SU-DHL-6 (cell line): Measurements from ENCODE around the gene PNRC1.

ENCODE experiments used
- H2AFZ ChIP-seq: fragments of 200-600 bp; sonication (generic); 2 replicates; pipeline ENCODE4 v1.6.1; 2014; ENCODE audit warnings: low read depth, mild to moderate bottlenecking, moderate library complexity, mixed read lengths, antibody characterized with exemption, low read length; ENCODE audit not compliant: severe bottlenecking
- H3F3A ChIP-seq: fragments of 200-600 bp; shearing (Covaris generic); 2 replicates; pipeline ENCODE4 v1.6.0; 2016; ENCODE audit warnings: antibody characterized with exemption, mild to moderate bottlenecking; ENCODE audit not compliant: insufficient read depth
- H3K27ac ChIP-seq: fragments of 200-600 bp; sonication (generic); 2 replicates; pipeline ENCODE4 v1.5.1; 2016; ENCODE audit warnings: low read depth, mild to moderate bottlenecking, low read length, moderate library complexity, mixed read lengths
- H3K27me3 ChIP-seq: fragments of 200-600 bp; sonication (generic), shearing (Covaris generic); 2 replicates; pipeline ENCODE4 v1.6.0; 2014; ENCODE audit warnings: mild to moderate bottlenecking, low read length
- H3K36me3 ChIP-seq: fragments of 200-600 bp; sonication (generic); 2 replicates; pipeline ENCODE4 v1.6.1; 2014; ENCODE audit warnings: mild to moderate bottlenecking, low read length, mixed read lengths
- H3K4me2 ChIP-seq: fragments of 300-600, 200-600 bp; shearing (Covaris generic), sonication (generic); 2 replicates; pipeline ENCODE4 v1.6.0; 2014; ENCODE audit warnings: low read length, low read depth, mild to moderate bottlenecking; ENCODE audit not compliant: poor library complexity, severe bottlenecking
- H3K4me3 ChIP-seq: fragments of 200-600 bp; sonication (generic); 2 replicates; pipeline ENCODE4 v1.5.1; 2014; ENCODE audit warnings: antibody characterized with exemption, low read length, mild to moderate bottlenecking, mixed read lengths; ENCODE audit not compliant: insufficient read depth, poor library complexity, severe bottlenecking
- H3K79me2 ChIP-seq: fragments of 200-600 bp; sonication (generic); 2 replicates; pipeline ENCODE4 v1.6.1; 2014; ENCODE audit warnings: mild to moderate bottlenecking, low read length, moderate library complexity; ENCODE audit not compliant: insufficient read depth
- H3K9ac ChIP-seq: fragments of 200-600 bp; sonication (generic); 2 replicates; pipeline ENCODE4 v1.7.0; 2014; ENCODE audit warnings: mild to moderate bottlenecking, low read length
- H3K9me2 ChIP-seq: fragments of 200-600 bp; sonication (generic); replicated peaks from 2 replicates; pipeline ENCODE4 v1.6.1; 2014; ENCODE audit warnings: low read length; ENCODE audit not compliant: insufficient read depth
- H3K9me3 ChIP-seq: fragments of 200-600 bp; sonication (generic); 2 replicates; pipeline ENCODE4 v1.6.1; 2014; ENCODE audit warnings: low read length, mixed read lengths; ENCODE audit not compliant: insufficient read depth
- H4K20me1 ChIP-seq: fragments of 200-600 bp; sonication (generic); 2 replicates; pipeline ENCODE4 v1.6.1; 2014; ENCODE audit warnings: low read depth, mild to moderate bottlenecking, antibody characterized with exemption, low read length, moderate library complexity, mixed read lengths
- CTCF ChIP-seq: fragments of 200-600 bp; sonication (generic); IDR thresholded peaks from one replicate; pipeline ENCODE4 v1.5.1; 2017; ENCODE audit warnings: antibody characterized with exemption, mild to moderate bottlenecking, low read length, moderate library complexity; ENCODE audit not compliant: insufficient read depth, poor library complexity, severe bottlenecking
- EZH2phosphoT487 ChIP-seq: fragments of 200-600 bp; sonication (generic), shearing (Covaris generic); conservative IDR thresholded peaks from 2 replicates; pipeline ENCODE4 v1.6.1; 2018; ENCODE audit warnings: mild to moderate bottlenecking, antibody characterized with exemption, low read length, moderate library complexity, mixed read lengths

Gene PNRC1

GRCh38 chr6:89054208-89054607 is 26.3 kb upstream of the PNRC1 start:
- Histone ChIP-seq H3F3A (no peaks in the 10 kb centered on the region), H3K27me3 (no peaks in the 10 kb centered on the region), H4K20me1 (no peaks in the 10 kb centered on the region), H3K36me3 (no peaks in the 10 kb centered on the region), H3K9me3 (no peaks in the 10 kb centered on the region), H3K79me2 (no peaks in the 10 kb centered on the region), H2AFZ (no peak overlapping the region), H3K27ac (no peak overlapping the region), H3K9me2 (no peaks in the 10 kb centered on the region), H3K4me2 (no peak overlapping the region), H3K4me3 (no peak overlapping the region), H3K9ac (no peak overlapping the region)
- TF ChIP-seq EZH2phosphoT487 = no peak
- TF ChIP-seq CTCF = no peak

GRCh38 chr6:89057759-89058158 is 22.8 kb upstream of the PNRC1 start:
- Histone ChIP-seq H3K4me2 (no peak overlapping the region), H3F3A (no peaks in the 10 kb centered on the region), H3K9ac (no peak overlapping the region), H4K20me1 (no peaks in the 10 kb centered on the region), H3K4me3 (no peak overlapping the region), H3K9me3 (no peaks in the 10 kb centered on the region), H2AFZ (no peak overlapping the region), H3K9me2 (no peaks in the 10 kb centered on the region), H3K27me3 (no peaks in the 10 kb centered on the region), H3K27ac (no peak overlapping the region), H3K36me3 (no peaks in the 10 kb centered on the region), H3K79me2 (no peaks in the 10 kb centered on the region)
- no peak for TF ChIP-seq CTCF
- TF ChIP-seq EZH2phosphoT487 = no peak

DNA sequence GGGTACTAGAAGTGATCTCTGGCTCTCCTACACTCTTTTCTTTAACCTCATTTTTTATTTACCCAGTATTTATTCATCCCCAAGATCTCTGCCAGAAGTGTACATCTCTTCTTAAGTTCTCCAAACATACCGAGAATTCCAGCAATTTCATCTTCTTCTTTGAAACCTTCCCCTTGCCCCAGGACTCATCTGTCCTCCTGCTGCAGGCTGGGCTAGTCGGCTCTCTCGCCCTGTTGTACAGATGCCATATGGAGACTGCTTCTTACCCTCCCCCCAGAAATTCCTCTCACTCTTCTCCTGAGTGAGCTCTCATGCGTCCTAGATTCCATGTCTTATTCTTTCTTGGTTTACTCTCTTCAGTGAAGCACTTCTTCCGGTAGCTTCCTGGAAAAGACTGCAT is 21.9 kb upstream of the PNRC1 start:
- TF ChIP-seq CTCF = no peak
- no peak for TF ChIP-seq EZH2phosphoT487
- Histone ChIP-seq H3K4me2 (no peak overlapping the region), H3K36me3 (no peaks in the 10 kb centered on the region), H3K27ac (no peak overlapping the region), H3K4me3 (no peak overlapping the region), H3K9me3 (no peaks in the 10 kb centered on the region), H3K9ac (no peak overlapping the region), H3K79me2 (no peaks in the 10 kb centered on the region), H3F3A (no peaks in the 10 kb centered on the region), H3K27me3 (no peaks in the 10 kb centered on the region), H3K9me2 (no peaks in the 10 kb centered on the region), H4K20me1 (no peaks in the 10 kb centered on the region), H2AFZ (no peak overlapping the region)

DNA sequence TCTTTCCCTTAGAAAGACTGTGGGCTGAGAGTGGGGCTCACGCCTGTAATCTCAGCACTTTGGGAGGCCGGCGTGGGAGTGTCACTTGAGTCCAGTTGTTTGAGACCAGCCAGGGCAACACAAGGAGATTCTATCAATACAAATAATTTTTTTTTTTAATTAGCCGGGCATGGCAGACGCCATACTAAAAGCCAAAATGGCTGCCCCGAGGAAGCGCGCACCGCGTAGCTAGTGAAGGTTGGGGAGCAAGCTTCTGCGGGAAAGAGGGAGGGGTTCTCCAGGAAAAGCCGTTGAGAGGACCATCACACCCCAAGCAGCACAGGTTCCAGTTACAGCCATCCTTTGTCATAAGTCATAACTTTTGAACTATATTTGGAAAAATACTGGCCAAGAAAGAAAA is 21.3 kb upstream of the PNRC1 start:
- H3K9me3 ChIP-seq = no peaks in the 10 kb centered on the region
- no peaks in the 10 kb centered on the region for H3K27me3 ChIP-seq
- H3K27ac ChIP-seq = no peak overlapping the region
- no peaks in the 10 kb centered on the region for H3K36me3 ChIP-seq
- no peak for TF ChIP-seq EZH2phosphoT487
- no peak for TF ChIP-seq CTCF
- H3K9ac ChIP-seq = no peak overlapping the region
- no peak overlapping the region for H2AFZ ChIP-seq
- no peaks in the 10 kb centered on the region for H3K79me2 ChIP-seq
- H3K4me2 ChIP-seq = no peak overlapping the region
- H3F3A ChIP-seq = no peaks in the 10 kb centered on the region
- H3K4me3 ChIP-seq = no peak overlapping the region
- H3K9me2 ChIP-seq = no peaks in the 10 kb centered on the region
- no peaks in the 10 kb centered on the region for H4K20me1 ChIP-seq
